ENCODE data around the gene EVI2B.

- TF ChIP-seq CTCF (IDR thresholded peaks at IDR 0.05) (no peak), POLR2A (IDR thresholded peaks at IDR 0.05) (no peak)
Measured at GRCh38 chr17:31294231-31294630, 19.6 kb downstream of the EVI2B start.

Measured in vagina (tissue), 2 donors.